Calu3 (cell line): ENCODE results near the gene SGCD. TPM values are rescaled to one million over a fixed set of nuclear protein-coding genes. Genes with fewer than 3 reads are reported as not detected.

ENCODE experiments used
- BruUV-seq: library from RNA; stranded (reverse); fragments of 400-500 nt; replicated peaks from 2 replicates; lab custom pipeline; 2021; lab: Mats Ljungman, UMichigan
- CTCF ChIA-PET: fragments of 300-600 bp; sonication (Branson Sonifier 250); formaldehyde crosslinking; loops from one replicate; lab custom pipeline; 2022; ENCODE audit warnings: antibody characterized with exemption; lab: Charles Lee
- DNase-seq: peaks from one replicate; pipeline ENCODE4 v3.0.0; 2022
- H3K27ac Mint-ChIP-seq: one replicate; pipeline ENCODE4 v1.8.0; 2022; ENCODE audit warnings: mixed read lengths; ENCODE audit not compliant: unreplicated experiment
- H3K27me3 Mint-ChIP-seq: one replicate; pipeline ENCODE4 v1.8.0; 2022; ENCODE audit warnings: mixed read lengths; ENCODE audit not compliant: unreplicated experiment
- H3K36me3 Mint-ChIP-seq: one replicate; pipeline ENCODE4 v1.8.0; 2022; ENCODE audit warnings: mild to moderate bottlenecking, moderate library complexity, mixed read lengths; ENCODE audit not compliant: insufficient read depth, unreplicated experiment
- H3K4me1 Mint-ChIP-seq: one replicate; pipeline ENCODE4 v1.8.0; 2022; ENCODE audit warnings: mild to moderate bottlenecking, low read depth, mixed read lengths; ENCODE audit not compliant: unreplicated experiment
- H3K4me3 Mint-ChIP-seq: one replicate; pipeline ENCODE4 v1.8.0; 2022; ENCODE audit warnings: mild to moderate bottlenecking, low read depth, moderate library complexity, mixed read lengths; ENCODE audit not compliant: unreplicated experiment
- H3K9me3 Mint-ChIP-seq: one replicate; pipeline ENCODE4 v1.8.0; 2022; ENCODE audit warnings: low read depth, mixed read lengths; ENCODE audit not compliant: unreplicated experiment
- intact Hi-C: fragments of 100-400 bp; cut with micrococcal nuclease; formaldehyde crosslinking; loops from one replicate; pipeline ENCODE4 v1.10.0; 2022; ENCODE audit not compliant: unreplicated experiment
- total RNA-seq: library from RNA; stranded (reverse); gene quantifications from 2 replicates; pipeline ENCODE4 v1.2.3, GENCODE V29; 2022
- TF ChIP-seq, protein P1 (sequence below): fragments of 200-600 bp; IDR thresholded peaks from one replicate; pipeline ENCODE4 v1.8.0; 2022; ENCODE audit warnings: antibody characterized with exemption; ENCODE audit not compliant: unreplicated experiment

Gene SGCD
- total RNA-seq, 1 experiment from 2014 or later = not detected

- no peak overlapping the region for H3K4me3 Mint-ChIP-seq
- H3K9me3 Mint-ChIP-seq = peaks cover 3% of the 10 kb centered on the region
- CTCF ChIA-PET = interaction anchor here (0.6 kb wide), 1 partner anchor 894 kb away, joined by 3 read pairs; no protein-coding TSS in a partner anchor
- DNase-seq = no peak
- no peaks in the 10 kb centered on the region for H3K4me1 Mint-ChIP-seq
- H3K36me3 Mint-ChIP-seq = no peaks in the 10 kb centered on the region
- BruUV-seq = no TSS peak
- intact Hi-C loops = no loop called here
- H3K27me3 Mint-ChIP-seq = peaks cover 17% of the 10 kb centered on the region
- TF ChIP-seq, protein P1, sequence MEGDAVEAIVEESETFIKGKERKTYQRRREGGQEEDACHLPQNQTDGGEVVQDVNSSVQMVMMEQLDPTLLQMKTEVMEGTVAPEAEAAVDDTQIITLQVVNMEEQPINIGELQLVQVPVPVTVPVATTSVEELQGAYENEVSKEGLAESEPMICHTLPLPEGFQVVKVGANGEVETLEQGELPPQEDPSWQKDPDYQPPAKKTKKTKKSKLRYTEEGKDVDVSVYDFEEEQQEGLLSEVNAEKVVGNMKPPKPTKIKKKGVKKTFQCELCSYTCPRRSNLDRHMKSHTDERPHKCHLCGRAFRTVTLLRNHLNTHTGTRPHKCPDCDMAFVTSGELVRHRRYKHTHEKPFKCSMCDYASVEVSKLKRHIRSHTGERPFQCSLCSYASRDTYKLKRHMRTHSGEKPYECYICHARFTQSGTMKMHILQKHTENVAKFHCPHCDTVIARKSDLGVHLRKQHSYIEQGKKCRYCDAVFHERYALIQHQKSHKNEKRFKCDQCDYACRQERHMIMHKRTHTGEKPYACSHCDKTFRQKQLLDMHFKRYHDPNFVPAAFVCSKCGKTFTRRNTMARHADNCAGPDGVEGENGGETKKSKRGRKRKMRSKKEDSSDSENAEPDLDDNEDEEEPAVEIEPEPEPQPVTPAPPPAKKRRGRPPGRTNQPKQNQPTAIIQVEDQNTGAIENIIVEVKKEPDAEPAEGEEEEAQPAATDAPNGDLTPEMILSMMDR = no peak
- no peak overlapping the region for H3K27ac Mint-ChIP-seq
Measured at GRCh38 chr5:156396830-156397081, 69.8 kb downstream of the SGCD start.

DNA sequence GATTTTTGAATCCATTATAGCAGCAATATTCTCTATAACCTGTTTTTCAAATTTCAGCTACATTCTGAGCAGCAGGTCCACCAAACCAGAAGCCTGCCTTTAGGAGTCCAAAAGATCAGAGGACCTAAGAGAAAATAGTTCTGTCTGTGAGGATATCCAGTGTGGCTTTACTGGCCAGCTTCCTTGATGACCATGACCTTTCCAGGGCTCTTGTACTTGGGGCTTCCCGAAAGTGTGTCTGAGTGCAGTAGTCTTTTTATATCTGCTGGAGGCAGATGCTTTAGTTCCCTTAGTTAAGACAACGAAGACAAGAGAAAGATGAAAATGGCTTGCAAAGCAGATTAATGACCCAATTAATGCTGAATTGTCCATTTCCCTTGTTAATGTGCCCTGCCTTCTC, 72.4 kb downstream of the SGCD start:
- Mint-ChIP-seq H3K9me3 (peaks cover 3% of the 10 kb centered on the region), H3K27me3 (no peaks in the 10 kb centered on the region), H3K4me3 (no peak overlapping the region), H3K36me3 (no peaks in the 10 kb centered on the region), H3K4me1 (no peaks in the 10 kb centered on the region), H3K27ac (no peak overlapping the region)
- no TSS peak for BruUV-seq
- intact Hi-C loops = no loop called here
- TF ChIP-seq, protein P1 = no peak
- DNase-seq = no peak
- CTCF ChIA-PET = no interaction called here

GRCh38 chr5:156400231-156400986, 73.4 kb downstream of the SGCD start:
- H3K27me3 Mint-ChIP-seq = no peaks in the 10 kb centered on the region
- CTCF ChIA-PET = no interaction called here
- TF ChIP-seq, protein P1 = no peak
- peaks cover 3% of the 10 kb centered on the region for H3K9me3 Mint-ChIP-seq
- intact Hi-C loops = loop anchor here (5.0 kb wide), 1 partner anchor 848 kb away; no protein-coding TSS in a partner anchor
- DNase-seq = no peak
- BruUV-seq = no TSS peak
- no peaks in the 10 kb centered on the region for H3K36me3 Mint-ChIP-seq
- H3K4me3 Mint-ChIP-seq = no peak overlapping the region
- H3K27ac Mint-ChIP-seq = no peak overlapping the region
- no peaks in the 10 kb centered on the region for H3K4me1 Mint-ChIP-seq

GRCh38 chr5:156401804-156402203, 74.8 kb downstream of the SGCD start:
- peaks cover 3% of the 10 kb centered on the region for H3K9me3 Mint-ChIP-seq
- H3K36me3 Mint-ChIP-seq = no peaks in the 10 kb centered on the region
- no peak overlapping the region for H3K4me3 Mint-ChIP-seq
- TF ChIP-seq, protein P1 = no peak
- DNase-seq = no peak
- H3K27ac Mint-ChIP-seq = no peak overlapping the region
- H3K27me3 Mint-ChIP-seq = no peaks in the 10 kb centered on the region
- no peaks in the 10 kb centered on the region for H3K4me1 Mint-ChIP-seq
- intact Hi-C loops = loop anchor here (5.0 kb wide), 1 partner anchor 850 kb away; no protein-coding TSS in a partner anchor
- CTCF ChIA-PET = no interaction called here
- BruUV-seq = no TSS peak
